GM23338 (cell line): ENCODE results near the gene CCDC91. TPM values are rescaled to one million over a fixed set of nuclear protein-coding genes. Genes with fewer than 3 reads are reported as not detected.

Experiments
- ATAC-seq: fragments of 200-7000 bp; cut with Tn5 transposase; 3 replicates; pipeline ENCODE4 v1.9.1; 2020
- DNase-seq: peaks from one replicate; pipeline ENCODE4 v3.0.0-alpha.2; 2015; ENCODE audit warnings: low spot score
- H2AFZ ChIP-seq: fragments of 200-600 bp; sonication (generic); 2 replicates; pipeline ENCODE4 v1.8.0; 2016; ENCODE audit warnings: antibody characterized with exemption, mild to moderate bottlenecking, moderate library complexity
- H3F3A ChIP-seq: fragments of 200-600 bp; sonication (generic); replicated peaks from 2 replicates; pipeline ENCODE4 v1.8.0; 2017; ENCODE audit warnings: antibody characterized with exemption, mixed run types, low read depth
- H3K27ac ChIP-seq: fragments of 200-600 bp; sonication (generic); 2 replicates; pipeline ENCODE4 v1.6.1; 2016; ENCODE audit warnings: low read depth
- H3K27me3 ChIP-seq: fragments of 200-600 bp; sonication (generic); 2 replicates; pipeline ENCODE4 v1.8.0; 2016; ENCODE audit warnings: mild to moderate bottlenecking, mixed run types, moderate library complexity; ENCODE audit not compliant: insufficient read depth
- H3K36me3 ChIP-seq: fragments of 200-600 bp; sonication (generic); 2 replicates; pipeline ENCODE4 v1.8.0; 2016; ENCODE audit warnings: mild to moderate bottlenecking; ENCODE audit not compliant: insufficient read depth
- H3K4me1 ChIP-seq: fragments of 200-600 bp; sonication (generic); 2 replicates; pipeline ENCODE4 v1.8.0; 2016; ENCODE audit warnings: mild to moderate bottlenecking, moderate library complexity; ENCODE audit not compliant: insufficient read depth
- H3K4me2 ChIP-seq: fragments of 200-600 bp; sonication (generic); 2 replicates; pipeline ENCODE4 v1.7.1; 2017; ENCODE audit warnings: mixed run types
- H3K4me3 ChIP-seq: fragments of 200-600 bp; sonication (generic); 2 replicates; pipeline ENCODE4 v1.6.1; 2016; ENCODE audit warnings: mixed run types
- H3K79me2 ChIP-seq: fragments of 200-600 bp; sonication (generic); replicated peaks from 2 replicates; pipeline ENCODE4 v1.8.0; 2017; ENCODE audit warnings: mild to moderate bottlenecking; ENCODE audit not compliant: insufficient read depth
- H3K9me2 ChIP-seq: fragments of 200-600 bp; sonication (generic); 2 replicates; pipeline ENCODE4 v1.8.0; 2017; ENCODE audit not compliant: insufficient read depth
- H4K20me1 ChIP-seq: fragments of 200-600 bp; sonication (generic); replicated peaks from 2 replicates; pipeline ENCODE4 v1.8.0; 2017; ENCODE audit warnings: mild to moderate bottlenecking; ENCODE audit not compliant: insufficient read depth
- H3K27ac Mint-ChIP-seq: 2 replicates; pipeline ENCODE4 v1.8.0; 2020; ENCODE audit warnings: inconsistent platforms, mild to moderate bottlenecking, moderate library complexity, mixed read lengths
- H3K27me3 Mint-ChIP-seq: 3 replicates; pipeline ENCODE4 v1.8.0; 2022; ENCODE audit warnings: low read depth, mild to moderate bottlenecking, moderate library complexity, mixed read lengths, inconsistent platforms; ENCODE audit not compliant: insufficient read depth, poor library complexity
- H3K36me3 Mint-ChIP-seq: 3 replicates; pipeline ENCODE4 v1.8.0; 2021; ENCODE audit warnings: low read depth, mild to moderate bottlenecking, inconsistent platforms, moderate library complexity, mixed read lengths
- H3K4me1 Mint-ChIP-seq: 3 replicates; pipeline ENCODE4 v1.8.0; 2020; ENCODE audit warnings: mild to moderate bottlenecking, inconsistent platforms, mixed read lengths
- H3K4me3 Mint-ChIP-seq: 3 replicates; pipeline ENCODE4 v1.8.0; 2021; ENCODE audit warnings: moderate library complexity, mild to moderate bottlenecking, inconsistent platforms, mixed read lengths
- H3K9me3 Mint-ChIP-seq: 3 replicates; pipeline ENCODE4 v1.8.0; 2020; ENCODE audit warnings: moderate library complexity, mild to moderate bottlenecking, inconsistent platforms, mixed read lengths
- CREB1 ChIP-seq: fragments of 250-450 bp; sonication (Bioruptor Pico); IDR thresholded peaks from 2 replicates; pipeline ENCODE4 v1.5.0; 2020; ENCODE audit warnings: low read depth, mild to moderate bottlenecking, moderate library complexity
- EZH2 ChIP-seq: fragments of 200-600 bp; sonication (generic); IDR thresholded peaks from one replicate; pipeline ENCODE4 v1.8.0; 2017; ENCODE audit warnings: antibody characterized with exemption, mild to moderate bottlenecking, low read depth; ENCODE audit not compliant: unreplicated experiment
- EZH2phosphoT487 ChIP-seq: fragments of 200-600 bp; sonication (generic); IDR thresholded peaks from one replicate; pipeline ENCODE4 v1.8.1; 2018; ENCODE audit warnings: antibody characterized with exemption; ENCODE audit not compliant: unreplicated experiment
- JUNB ChIP-seq: IDR thresholded peaks from one replicate; pipeline ENCODE4 v1.6.1; 2016; ENCODE audit warnings: antibody characterized with exemption; ENCODE audit not compliant: unreplicated experiment
- NANOG ChIP-seq: IDR thresholded peaks from 2 replicates; pipeline ENCODE4 v1.6.1; 2016; ENCODE audit warnings: antibody characterized with exemption, borderline replicate concordance
- POLR2AphosphoS5 ChIP-seq: IDR thresholded peaks from 2 replicates; pipeline ENCODE4 v1.6.1; 2016; ENCODE audit warnings: antibody characterized with exemption, low read depth
- ZNF114 ChIP-seq: fragments of 250-450 bp; sonication (Bioruptor Pico); IDR thresholded peaks from 2 replicates; pipeline ENCODE4 v1.5.0; 2020; ENCODE audit warnings: mild to moderate bottlenecking, moderate library complexity
- ZNF331 ChIP-seq: fragments of 250-450 bp; sonication (Bioruptor Pico); IDR thresholded peaks from 2 replicates; pipeline ENCODE4 v1.5.0; 2020; ENCODE audit warnings: low read depth, mild to moderate bottlenecking, moderate library complexity
- polyA plus RNA-seq: library from polyadenylated mRNA; unstranded; fragments of >200 nt; fragmentation: Nextera tagmentation; extraction: Ambion mirVana; gene quantifications from 2 replicates; pipeline ENCODE4 v1.2.1, GENCODE V29; 2016
- total RNA-seq: library from RNA; depleted of rRNA; stranded (reverse); fragments of >200 nt; shearing (Covaris generic); gene quantifications from 2 replicates; pipeline ENCODE4 v1.2.3, GENCODE V29; 2014
- TF ChIP-seq, protein P1 (sequence below): IDR thresholded peaks from one replicate; pipeline ENCODE4 v1.6.1; 2018; ENCODE audit warnings: antibody characterized with exemption; ENCODE audit not compliant: unreplicated experiment
- TF ChIP-seq, protein P2 (sequence below): IDR thresholded peaks from 2 replicates; pipeline ENCODE4 v1.6.1; 2016; ENCODE audit warnings: antibody characterized with exemption
- TF ChIP-seq, protein P3 (sequence below), 2 experiments: fragments of 200-600 bp in 1 of 2; sonication (generic) in 1 of 2; conservative IDR thresholded peaks; 2 replicates each; pipeline versions ENCODE4 v1.5.1 to v1.6.1; 2016 to 2017; ENCODE audit warnings: antibody characterized with exemption in 2 of 2, low read depth in 2 of 2, mild to moderate bottlenecking in 2 of 2, moderate library complexity in 1 of 2
- TF ChIP-seq, protein P4 (sequence below): fragments of 250-450 bp; sonication (Bioruptor Pico); IDR thresholded peaks from 2 replicates; pipeline ENCODE4 v1.5.0; 2020; ENCODE audit warnings: mild to moderate bottlenecking, moderate library complexity

Gene CCDC91
- total and polyA plus RNA-seq, 2 experiments from 2014 or later = 24.7 to 48.7 TPM

DNA sequence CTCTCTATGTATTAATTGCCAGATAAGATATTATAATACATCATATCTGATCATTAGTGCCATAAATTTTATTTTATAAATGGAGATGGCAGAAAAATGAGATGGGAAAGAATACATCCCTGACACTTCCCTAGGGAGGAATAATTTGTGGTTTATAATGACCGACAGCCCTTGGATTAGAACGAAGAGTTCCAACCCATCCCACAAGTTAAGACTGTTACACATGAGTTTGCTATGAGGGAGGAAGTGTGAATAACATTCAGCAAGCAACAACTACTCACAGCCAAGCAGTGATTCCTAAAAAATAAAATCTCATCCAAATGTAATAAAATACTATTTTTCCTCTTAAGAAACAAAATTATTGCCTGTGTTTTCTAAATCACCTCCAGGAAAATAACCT lies 299.0 kb downstream of the CCDC91 start (continued):
- TF ChIP-seq, protein P1, sequence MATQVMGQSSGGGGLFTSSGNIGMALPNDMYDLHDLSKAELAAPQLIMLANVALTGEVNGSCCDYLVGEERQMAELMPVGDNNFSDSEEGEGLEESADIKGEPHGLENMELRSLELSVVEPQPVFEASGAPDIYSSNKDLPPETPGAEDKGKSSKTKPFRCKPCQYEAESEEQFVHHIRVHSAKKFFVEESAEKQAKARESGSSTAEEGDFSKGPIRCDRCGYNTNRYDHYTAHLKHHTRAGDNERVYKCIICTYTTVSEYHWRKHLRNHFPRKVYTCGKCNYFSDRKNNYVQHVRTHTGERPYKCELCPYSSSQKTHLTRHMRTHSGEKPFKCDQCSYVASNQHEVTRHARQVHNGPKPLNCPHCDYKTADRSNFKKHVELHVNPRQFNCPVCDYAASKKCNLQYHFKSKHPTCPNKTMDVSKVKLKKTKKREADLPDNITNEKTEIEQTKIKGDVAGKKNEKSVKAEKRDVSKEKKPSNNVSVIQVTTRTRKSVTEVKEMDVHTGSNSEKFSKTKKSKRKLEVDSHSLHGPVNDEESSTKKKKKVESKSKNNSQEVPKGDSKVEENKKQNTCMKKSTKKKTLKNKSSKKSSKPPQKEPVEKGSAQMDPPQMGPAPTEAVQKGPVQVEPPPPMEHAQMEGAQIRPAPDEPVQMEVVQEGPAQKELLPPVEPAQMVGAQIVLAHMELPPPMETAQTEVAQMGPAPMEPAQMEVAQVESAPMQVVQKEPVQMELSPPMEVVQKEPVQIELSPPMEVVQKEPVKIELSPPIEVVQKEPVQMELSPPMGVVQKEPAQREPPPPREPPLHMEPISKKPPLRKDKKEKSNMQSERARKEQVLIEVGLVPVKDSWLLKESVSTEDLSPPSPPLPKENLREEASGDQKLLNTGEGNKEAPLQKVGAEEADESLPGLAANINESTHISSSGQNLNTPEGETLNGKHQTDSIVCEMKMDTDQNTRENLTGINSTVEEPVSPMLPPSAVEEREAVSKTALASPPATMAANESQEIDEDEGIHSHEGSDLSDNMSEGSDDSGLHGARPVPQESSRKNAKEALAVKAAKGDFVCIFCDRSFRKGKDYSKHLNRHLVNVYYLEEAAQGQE = no peak
- TF ChIP-seq ZNF114 (CRISPR knock-in tag) (no peak), EZH2 (no peak), NANOG (no peak)

DNA sequence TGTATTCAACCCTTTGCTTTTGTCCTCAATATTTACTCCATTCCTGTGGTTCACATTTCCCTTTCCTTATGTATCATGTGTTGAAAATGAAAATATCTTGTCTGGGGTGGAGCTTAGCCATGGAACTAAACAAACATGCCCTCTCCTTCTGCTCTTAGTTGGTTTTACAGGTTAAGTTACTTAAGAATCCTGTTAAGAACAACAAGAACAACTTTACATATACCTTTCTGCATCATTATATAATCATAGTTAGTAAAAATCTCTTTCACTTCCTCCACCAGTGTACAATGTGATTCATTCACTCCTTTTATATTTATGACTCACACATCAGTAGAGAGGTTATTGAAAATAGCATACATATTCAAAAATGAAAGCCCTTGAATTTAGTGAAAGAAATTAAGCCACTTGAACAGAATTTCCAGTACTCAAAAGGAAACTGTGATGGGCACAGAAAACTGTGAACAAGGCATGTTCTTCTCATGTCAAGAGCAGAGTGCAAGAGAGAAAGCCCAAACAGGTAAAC lies 307.7 kb downstream of the CCDC91 start:
- Histone ChIP-seq H2AFZ (no peak overlapping the region), H3K27ac (no peak overlapping the region), H3K4me2 (no peak overlapping the region), H3K36me3 (no peaks in the 10 kb centered on the region), H3K4me1 (0 out of 2 replicates have a peak, but pooled peaks cover 5% of the 10 kb centered on the region), H3K27me3 (no peaks in the 10 kb centered on the region), H4K20me1 (no peaks in the 10 kb centered on the region), H3K79me2 (no peaks in the 10 kb centered on the region), H3K9me2 (no peaks in the 10 kb centered on the region), H3F3A (no peaks in the 10 kb centered on the region), H3K4me3 (no peak overlapping the region)
- Mint-ChIP-seq H3K4me1 (peaks cover 13% of the 10 kb centered on the region; the same call in 2 of the 3 replicates), H3K36me3 (peaks cover 10% of the 10 kb centered on the region; the same call in 2 of the 3 replicates), H3K27me3 (no peaks in the 10 kb centered on the region), H3K27ac (no peak overlapping the region), H3K9me3 (peaks cover 8% of the 10 kb centered on the region; the same call in 2 of the 3 replicates), H3K4me3 (no peak overlapping the region)
- ATAC-seq (no peak), DNase-seq (no peak)
- TF ChIP-seq, protein P2, sequence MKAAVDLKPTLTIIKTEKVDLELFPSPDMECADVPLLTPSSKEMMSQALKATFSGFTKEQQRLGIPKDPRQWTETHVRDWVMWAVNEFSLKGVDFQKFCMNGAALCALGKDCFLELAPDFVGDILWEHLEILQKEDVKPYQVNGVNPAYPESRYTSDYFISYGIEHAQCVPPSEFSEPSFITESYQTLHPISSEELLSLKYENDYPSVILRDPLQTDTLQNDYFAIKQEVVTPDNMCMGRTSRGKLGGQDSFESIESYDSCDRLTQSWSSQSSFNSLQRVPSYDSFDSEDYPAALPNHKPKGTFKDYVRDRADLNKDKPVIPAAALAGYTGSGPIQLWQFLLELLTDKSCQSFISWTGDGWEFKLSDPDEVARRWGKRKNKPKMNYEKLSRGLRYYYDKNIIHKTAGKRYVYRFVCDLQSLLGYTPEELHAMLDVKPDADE = no peak
- TF ChIP-seq JUNB (no peak), ZNF331 (CRISPR knock-in tag) (no peak), CREB1 (CRISPR knock-in tag) (no peak), ZNF114 (CRISPR knock-in tag) (no peak), EZH2phosphoT487 (no peak), EZH2 (no peak), NANOG (no peak), POLR2AphosphoS5 (no peak)
- TF ChIP-seq, protein P3, sequence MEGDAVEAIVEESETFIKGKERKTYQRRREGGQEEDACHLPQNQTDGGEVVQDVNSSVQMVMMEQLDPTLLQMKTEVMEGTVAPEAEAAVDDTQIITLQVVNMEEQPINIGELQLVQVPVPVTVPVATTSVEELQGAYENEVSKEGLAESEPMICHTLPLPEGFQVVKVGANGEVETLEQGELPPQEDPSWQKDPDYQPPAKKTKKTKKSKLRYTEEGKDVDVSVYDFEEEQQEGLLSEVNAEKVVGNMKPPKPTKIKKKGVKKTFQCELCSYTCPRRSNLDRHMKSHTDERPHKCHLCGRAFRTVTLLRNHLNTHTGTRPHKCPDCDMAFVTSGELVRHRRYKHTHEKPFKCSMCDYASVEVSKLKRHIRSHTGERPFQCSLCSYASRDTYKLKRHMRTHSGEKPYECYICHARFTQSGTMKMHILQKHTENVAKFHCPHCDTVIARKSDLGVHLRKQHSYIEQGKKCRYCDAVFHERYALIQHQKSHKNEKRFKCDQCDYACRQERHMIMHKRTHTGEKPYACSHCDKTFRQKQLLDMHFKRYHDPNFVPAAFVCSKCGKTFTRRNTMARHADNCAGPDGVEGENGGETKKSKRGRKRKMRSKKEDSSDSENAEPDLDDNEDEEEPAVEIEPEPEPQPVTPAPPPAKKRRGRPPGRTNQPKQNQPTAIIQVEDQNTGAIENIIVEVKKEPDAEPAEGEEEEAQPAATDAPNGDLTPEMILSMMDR (conservative IDR thresholded peaks at IDR 0.05; ENCODE audit: low read depth in 2 of 2) = no peak
- TF ChIP-seq, protein P4, sequence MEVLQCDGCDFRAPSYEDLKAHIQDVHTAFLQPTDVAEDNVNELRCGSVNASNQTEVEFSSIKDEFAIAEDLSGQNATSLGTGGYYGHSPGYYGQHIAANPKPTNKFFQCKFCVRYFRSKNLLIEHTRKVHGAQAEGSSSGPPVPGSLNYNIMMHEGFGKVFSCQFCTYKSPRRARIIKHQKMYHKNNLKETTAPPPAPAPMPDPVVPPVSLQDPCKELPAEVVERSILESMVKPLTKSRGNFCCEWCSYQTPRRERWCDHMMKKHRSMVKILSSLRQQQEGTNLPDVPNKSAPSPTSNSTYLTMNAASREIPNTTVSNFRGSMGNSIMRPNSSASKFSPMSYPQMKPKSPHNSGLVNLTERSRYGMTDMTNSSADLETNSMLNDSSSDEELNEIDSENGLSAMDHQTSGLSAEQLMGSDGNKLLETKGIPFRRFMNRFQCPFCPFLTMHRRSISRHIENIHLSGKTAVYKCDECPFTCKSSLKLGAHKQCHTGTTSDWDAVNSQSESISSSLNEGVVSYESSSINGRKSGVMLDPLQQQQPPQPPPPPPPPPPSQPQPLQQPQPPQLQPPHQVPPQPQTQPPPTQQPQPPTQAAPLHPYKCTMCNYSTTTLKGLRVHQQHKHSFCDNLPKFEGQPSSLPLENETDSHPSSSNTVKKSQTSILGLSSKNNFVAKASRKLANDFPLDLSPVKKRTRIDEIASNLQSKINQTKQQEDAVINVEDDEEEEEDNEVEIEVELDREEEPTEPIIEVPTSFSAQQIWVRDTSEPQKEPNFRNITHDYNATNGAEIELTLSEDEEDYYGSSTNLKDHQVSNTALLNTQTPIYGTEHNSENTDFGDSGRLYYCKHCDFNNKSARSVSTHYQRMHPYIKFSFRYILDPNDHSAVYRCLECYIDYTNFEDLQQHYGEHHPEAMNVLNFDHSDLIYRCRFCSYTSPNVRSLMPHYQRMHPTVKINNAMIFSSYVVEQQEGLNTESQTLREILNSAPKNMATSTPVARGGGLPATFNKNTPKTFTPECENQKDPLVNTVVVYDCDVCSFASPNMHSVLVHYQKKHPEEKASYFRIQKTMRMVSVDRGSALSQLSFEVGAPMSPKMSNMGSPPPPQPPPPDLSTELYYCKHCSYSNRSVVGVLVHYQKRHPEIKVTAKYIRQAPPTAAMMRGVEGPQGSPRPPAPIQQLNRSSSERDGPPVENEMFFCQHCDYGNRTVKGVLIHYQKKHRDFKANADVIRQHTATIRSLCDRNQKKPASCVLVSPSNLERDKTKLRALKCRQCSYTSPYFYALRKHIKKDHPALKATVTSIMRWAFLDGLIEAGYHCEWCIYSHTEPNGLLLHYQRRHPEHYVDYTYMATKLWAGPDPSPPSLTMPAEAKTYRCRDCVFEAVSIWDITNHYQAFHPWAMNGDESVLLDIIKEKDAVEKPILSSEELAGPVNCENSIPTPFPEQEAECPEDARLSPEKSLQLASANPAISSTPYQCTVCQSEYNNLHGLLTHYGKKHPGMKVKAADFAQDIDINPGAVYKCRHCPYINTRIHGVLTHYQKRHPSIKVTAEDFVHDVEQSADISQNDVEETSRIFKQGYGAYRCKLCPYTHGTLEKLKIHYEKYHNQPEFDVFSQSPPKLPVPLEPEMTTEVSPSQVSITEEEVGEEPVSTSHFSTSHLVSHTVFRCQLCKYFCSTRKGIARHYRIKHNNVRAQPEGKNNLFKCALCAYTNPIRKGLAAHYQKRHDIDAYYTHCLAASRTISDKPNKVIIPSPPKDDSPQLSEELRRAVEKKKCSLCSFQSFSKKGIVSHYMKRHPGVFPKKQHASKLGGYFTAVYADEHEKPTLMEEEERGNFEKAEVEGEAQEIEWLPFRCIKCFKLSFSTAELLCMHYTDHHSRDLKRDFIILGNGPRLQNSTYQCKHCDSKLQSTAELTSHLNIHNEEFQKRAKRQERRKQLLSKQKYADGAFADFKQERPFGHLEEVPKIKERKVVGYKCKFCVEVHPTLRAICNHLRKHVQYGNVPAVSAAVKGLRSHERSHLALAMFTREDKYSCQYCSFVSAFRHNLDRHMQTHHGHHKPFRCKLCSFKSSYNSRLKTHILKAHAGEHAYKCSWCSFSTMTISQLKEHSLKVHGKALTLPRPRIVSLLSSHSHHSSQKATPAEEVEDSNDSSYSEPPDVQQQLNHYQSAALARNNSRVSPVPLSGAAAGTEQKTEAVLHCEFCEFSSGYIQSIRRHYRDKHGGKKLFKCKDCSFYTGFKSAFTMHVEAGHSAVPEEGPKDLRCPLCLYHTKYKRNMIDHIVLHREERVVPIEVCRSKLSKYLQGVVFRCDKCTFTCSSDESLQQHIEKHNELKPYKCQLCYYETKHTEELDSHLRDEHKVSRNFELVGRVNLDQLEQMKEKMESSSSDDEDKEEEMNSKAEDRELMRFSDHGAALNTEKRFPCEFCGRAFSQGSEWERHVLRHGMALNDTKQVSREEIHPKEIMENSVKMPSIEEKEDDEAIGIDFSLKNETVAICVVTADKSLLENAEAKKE (CRISPR knock-in tag) = no peak
